Heart left ventricle (tissue), 16 donors: Measurements from ENCODE around the gene CASQ2. TPM values are rescaled to one million over a fixed set of nuclear protein-coding genes. Genes with fewer than 3 reads are reported as not detected.

Experiments
- ATAC-seq, 4 donors: fragments of 200-7000 bp; cut with Tn5 transposase; one replicate each; pipeline ENCODE4 v1.9.1; 2020 to 2022; ENCODE audit warnings: moderate library complexity in 4 of 4, mild to moderate bottlenecking in 3 of 4, moderate number of reproducible peaks in 1 of 4
- DNase-seq, 5 donors: peaks; one replicate each; pipeline ENCODE4 v3.0.0-alpha.2; 2020
- H3K27ac ChIP-seq, 12 donors: fragments of 200-600 bp; sonication (generic) in 4 of 12; one replicate each; pipeline versions ENCODE4 v1.5.0 to v1.8.0; 2016 to 2022; ENCODE audit warnings: mild to moderate bottlenecking in 2 of 12
- H3K27me3 ChIP-seq, 9 donors: fragments of 200-600 bp; sonication (generic) in 2 of 9; one replicate each; pipeline versions ENCODE4 v1.5.1 to v1.8.0; 2016 to 2022; ENCODE audit warnings: mild to moderate bottlenecking in 3 of 9
- H3K36me3 ChIP-seq, 9 donors: fragments of 200-600 bp; sonication (generic) in 2 of 9; one replicate each; pipeline versions ENCODE4 v1.5.0 to v1.8.0; 2018 to 2022; ENCODE audit warnings: mild to moderate bottlenecking in 2 of 9
- H3K4me1 ChIP-seq, 12 donors: fragments of 200-600 bp; sonication (generic) in 4 of 12; one replicate each; pipeline versions ENCODE4 v1.5.0 to v1.8.0; 2016 to 2022; ENCODE audit warnings: mild to moderate bottlenecking in 3 of 12
- H3K4me3 ChIP-seq, 12 donors: fragments of 200-600 bp; sonication (generic) in 4 of 12; one replicate each; pipeline versions ENCODE4 v1.5.0 to v1.8.0; 2017 to 2022; ENCODE audit warnings: mild to moderate bottlenecking in 9 of 12, moderate library complexity in 4 of 12
- H3K9me3 ChIP-seq, 12 donors: fragments of 200-600 bp; sonication (generic) in 4 of 12; one replicate each; pipeline versions ENCODE4 v1.5.0 to v1.8.0; 2016 to 2022; ENCODE audit warnings: mild to moderate bottlenecking in 1 of 12
- POLR2A ChIP-seq, 2 donors: fragments of 450-650 bp; IDR thresholded peaks; one replicate each; pipeline ENCODE4 v1.6.1; 2017; ENCODE audit warnings: antibody characterized with exemption in 2 of 2, mild to moderate bottlenecking in 2 of 2, moderate library complexity in 2 of 2
- WGBS, 4 donors: extraction: QIAGEN DNeasy Blood & Tissue Kit in 2 of 4; methylation state at CpG; one replicate each; pipeline versions ENCODE4 v1.1.5 to v1.1.7; 2013 to 2018; 5-methylcytosine and 5-hydroxymethylcytosine counted together
- intact Hi-C, 10 donors: fragments of 100-400 bp; cut with DNase I; formaldehyde crosslinking; loops; one replicate each; pipeline versions ENCODE4 v1.11.1 to v1.14.2; 2022
- polyA plus RNA-seq, 2 donors: library from polyadenylated mRNA; stranded (reverse); fragments of 200-250 nt; gene quantifications; one replicate each; pipeline ENCODE4 v1.2.3, GENCODE V29; 2013
- total RNA-seq, 9 donors: library from RNA; depleted of rRNA in 2 of 9; stranded (reverse); fragments of >200 nt in 2 of 9; fragmentation: NEBNext Ultra II Directional in 3 of 9; extraction: Animal tissue kit (Norgen Biotek cat#: 25700) in 3 of 9; gene quantifications; one replicate each; pipeline versions ENCODE4 v1.1.0 to v1.2.4, GENCODE V29; 2016 to 2023
- TF ChIP-seq, protein P1 (sequence below), 12 donors: fragments of 200-600 bp; sonication (generic) in 4 of 12; IDR thresholded peaks; one replicate each; pipeline versions ENCODE4 v1.5.0 to v1.8.0; 2018 to 2022; ENCODE audit warnings: antibody characterized with exemption in 12 of 12, mild to moderate bottlenecking in 5 of 12
- donor health status: ischemic (EF 13 %, LVEDD 7.1; RV severe dilation, severe dysfunction).
- donor health status: healthy with polysubstance abuse.
- donor health status: DM: no; HTN: yes; CAD: no.
- donor health status: DM: no; HTN: no; CAD: no.
- donor health status: ischemic (EF 25% LVEDD 6.9; RV normal size, moderate dysfunction).
- donor health status: ischemic (EF 25% LVEDD 5.7; RV mildly dilated, moderate dysfunction).
- donor health status: healthy.
- donor health status: DM: yes; HTN: yes; CAD: no.
- donor health status: ischemic (EF 35%, LVEDD 5.7; RV mildly dilated, moderate dysfunction).
- donor health status: nonischemic (EF 11% LVEDD 7.7; RV severe dilation, severe dysfunction).
- donor health status: DM: yes; HTN: yes; CAD: no.
- donor health status: PGD.
- donor health status: ischemic (EF 29% LVEDD 5.4; RV normal size, mild dysfunction).
- donor health status: nonischemic (EF 23%, LVEDD 6.1; RV moderate dilation, normal function).

The CASQ2 gene
- total and polyA plus RNA-seq, 11 donors, result 444 to 1,692 (median 895) TPM

- peak overlapping the region in 9 of 12 donors; percentile 47 to 90 (median 68) for H3K27ac ChIP-seq
- peak; percentile 65 to 83 (median 74) for ATAC-seq
- intact Hi-C loops, result loop anchor here (1.0 to 10.0 kb wide), 7 partner anchors 55 to 637 kb away; no protein-coding TSS in a partner anchor
- 25 to 28% (median 26%) methylated on average over 10 of the region's 10 CpGs for WGBS, 4 donors
- no peaks in the 10 kb centered on the region for H3K27me3 ChIP-seq
- TF ChIP-seq POLR2A (IDR thresholded peaks at IDR 0.05), result no peak
- TF ChIP-seq, protein P1, sequence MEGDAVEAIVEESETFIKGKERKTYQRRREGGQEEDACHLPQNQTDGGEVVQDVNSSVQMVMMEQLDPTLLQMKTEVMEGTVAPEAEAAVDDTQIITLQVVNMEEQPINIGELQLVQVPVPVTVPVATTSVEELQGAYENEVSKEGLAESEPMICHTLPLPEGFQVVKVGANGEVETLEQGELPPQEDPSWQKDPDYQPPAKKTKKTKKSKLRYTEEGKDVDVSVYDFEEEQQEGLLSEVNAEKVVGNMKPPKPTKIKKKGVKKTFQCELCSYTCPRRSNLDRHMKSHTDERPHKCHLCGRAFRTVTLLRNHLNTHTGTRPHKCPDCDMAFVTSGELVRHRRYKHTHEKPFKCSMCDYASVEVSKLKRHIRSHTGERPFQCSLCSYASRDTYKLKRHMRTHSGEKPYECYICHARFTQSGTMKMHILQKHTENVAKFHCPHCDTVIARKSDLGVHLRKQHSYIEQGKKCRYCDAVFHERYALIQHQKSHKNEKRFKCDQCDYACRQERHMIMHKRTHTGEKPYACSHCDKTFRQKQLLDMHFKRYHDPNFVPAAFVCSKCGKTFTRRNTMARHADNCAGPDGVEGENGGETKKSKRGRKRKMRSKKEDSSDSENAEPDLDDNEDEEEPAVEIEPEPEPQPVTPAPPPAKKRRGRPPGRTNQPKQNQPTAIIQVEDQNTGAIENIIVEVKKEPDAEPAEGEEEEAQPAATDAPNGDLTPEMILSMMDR (IDR thresholded peaks at IDR 0.05), result peak; percentile 54 to 83 (median 74)
- peak overlapping the region in 4 of 12 donors; percentile 4 to 39 (median 32) for H3K4me3 ChIP-seq
- no peaks in the 10 kb centered on the region for H3K36me3 ChIP-seq
- DNase-seq, result peak in 4 of 5 donors; percentile 68 to 79 (median 74)
- H3K9me3 ChIP-seq, result no peaks in the 10 kb centered on the region
- H3K4me1 ChIP-seq, result peaks cover 0 to 27% (median 6%) of the 10 kb centered on the region in 12 donors
Measured at GRCh38 chr1:115771847-115772457, 3.4 kb upstream of the CASQ2 start.

DNA sequence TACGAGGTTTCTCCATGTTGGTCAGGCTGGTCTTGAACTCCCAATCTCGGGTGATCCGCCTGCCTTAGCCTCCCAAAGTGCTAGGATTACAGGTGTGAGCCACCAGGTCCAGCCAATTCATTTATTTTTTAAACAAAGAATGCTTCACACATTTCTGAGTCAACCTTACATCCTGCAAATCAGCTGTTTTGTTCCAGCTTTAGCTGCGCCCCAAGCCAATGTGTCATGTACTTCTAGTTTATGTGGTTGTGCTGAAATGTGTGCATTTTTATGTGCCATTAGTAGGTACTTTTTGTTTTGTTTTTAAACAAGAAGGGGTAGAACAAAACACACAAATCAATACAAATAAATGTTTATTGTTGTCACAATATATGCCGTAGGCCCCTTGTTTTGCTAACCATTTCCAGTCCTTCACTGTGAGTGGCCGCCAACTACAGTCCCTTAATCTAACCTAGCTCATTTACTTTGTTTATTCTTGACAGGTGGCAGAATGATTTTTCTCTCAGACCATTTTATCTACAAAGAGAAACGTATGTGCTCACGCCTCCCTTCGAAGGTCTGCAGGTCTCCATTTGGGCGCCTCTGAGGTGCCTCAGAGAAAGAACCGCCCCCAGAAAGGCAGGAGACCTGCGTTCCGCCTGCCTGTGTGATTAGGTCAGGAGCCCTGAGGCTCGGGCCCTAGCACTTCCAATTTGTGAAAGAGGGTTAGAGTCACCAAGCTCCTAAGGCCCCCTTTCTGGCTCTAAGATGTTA lies 2.8 kb upstream of the CASQ2 start:
- TF ChIP-seq, protein P1 (IDR thresholded peaks at IDR 0.05), result no peak
- H3K9me3 ChIP-seq, result no peaks in the 10 kb centered on the region
- H3K27ac ChIP-seq, result peak overlapping the region in 9 of 12 donors; percentile 47 to 90 (median 68)
- peak in 3 of 4 donors; percentile 3 to 9 (median 7) for ATAC-seq
- no peaks in the 10 kb centered on the region for H3K36me3 ChIP-seq
- peak overlapping the region in 4 of 12 donors; percentile 4 to 39 (median 32) for H3K4me3 ChIP-seq
- intact Hi-C loops, result loop anchor here in 7 of 10 donors (2.0 to 10.0 kb wide), 6 partner anchors 54 to 636 kb away; no protein-coding TSS in a partner anchor
- DNase-seq, result no peak
- peaks cover 0 to 27% (median 6%) of the 10 kb centered on the region in 12 donors for H3K4me1 ChIP-seq
- no peaks in the 10 kb centered on the region for H3K27me3 ChIP-seq
- WGBS, 4 donors, result 50 to 58% (median 57%) methylated on average over 14 of the region's 14 CpGs

DNA sequence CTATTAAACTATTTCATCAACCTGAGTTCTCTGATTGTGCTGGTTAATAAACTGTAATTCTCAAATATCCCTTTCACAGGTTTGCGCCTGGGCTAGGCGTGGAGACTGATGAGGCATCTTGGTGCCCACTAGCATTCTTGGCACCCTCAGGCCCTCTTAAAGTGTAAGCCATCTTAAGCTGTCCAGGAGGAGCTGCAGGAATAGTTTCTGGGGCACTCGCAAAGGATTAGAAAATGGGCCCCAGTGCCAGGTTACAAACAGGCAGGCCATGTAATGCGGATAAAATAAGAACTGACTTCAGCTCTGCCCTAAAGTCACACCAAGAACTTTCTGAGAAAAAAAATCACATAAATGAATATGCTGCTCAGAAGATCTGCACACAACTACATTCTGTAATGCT lies 1.1 kb downstream of the CASQ2 start:
- 52 to 61% (median 60%) methylated on average over 4 of the region's 4 CpGs for WGBS, 4 donors
- TF ChIP-seq, protein P1 (IDR thresholded peaks at IDR 0.05), result no peak
- H3K4me1 ChIP-seq, result peaks cover 0 to 52% (median 12%) of the 10 kb centered on the region in 12 donors

GRCh38 chr1:115765091-115765490 lies 3.4 kb downstream of the CASQ2 start:
- Histone ChIP-seq H3K27me3 (no peaks in the 10 kb centered on the region), H3K27ac (peak overlapping the region in 8 of 12 donors; percentile 39 to 100 (median 92)), H3K9me3 (no peaks in the 10 kb centered on the region), H3K4me1 (peaks cover 0 to 55% (median 7%) of the 10 kb centered on the region in 12 donors), H3K36me3 (peaks cover 0 to 17% (median 0%) of the 10 kb centered on the region in 9 donors), H3K4me3 (peak overlapping the region in 9 of 12 donors; percentile 49 to 86 (median 63))
- ATAC-seq (no peak), DNase-seq (no peak)
- no peak for TF ChIP-seq POLR2A (IDR thresholded peaks at IDR 0.05)
- TF ChIP-seq, protein P1 (IDR thresholded peaks at IDR 0.05), result no peak
- WGBS, 4 donors, result 1 to 32% (median 17%) methylated on average over 1 of the region's 1 CpG
- intact Hi-C loops, result loop anchor here in 4 of 10 donors (2.0 to 10.0 kb wide), 4 partner anchors 38 to 630 kb away; no protein-coding TSS in a partner anchor

More for the DNA sequence above, 1.1 kb downstream of the CASQ2 start:
- peaks cover 0 to 6% (median 0%) of the 10 kb centered on the region in 9 donors for H3K36me3 ChIP-seq
- DNase-seq, result peak in 3 of 5 donors; percentile 33 to 62 (median 52)
- intact Hi-C loops, result loop anchor here in 4 of 10 donors (2.0 to 10.0 kb wide), 4 partner anchors 40 to 633 kb away; no protein-coding TSS in a partner anchor
- peak overlapping the region; percentile 39 to 86 (median 60) for H3K4me3 ChIP-seq
- peak; percentile 11 to 58 (median 54) for ATAC-seq
- no peaks in the 10 kb centered on the region for H3K9me3 ChIP-seq
- H3K27me3 ChIP-seq, result no peaks in the 10 kb centered on the region
- peak overlapping the region; percentile 86 to 100 (median 94) for H3K27ac ChIP-seq
